Mucosa of rectum (tissue), 2 donors: ENCODE data around the gene DPF1.

ENCODE experiments used
- H3K27ac ChIP-seq, 2 donors: one replicate each; pipeline ENCODE4 v1.7.0; 2013; ENCODE audit warnings: inconsistent platforms in 2 of 2, low read depth in 2 of 2, low read length in 2 of 2
- H3K27me3 ChIP-seq, 2 donors: one replicate each; pipeline ENCODE4 v1.7.0; 2013; ENCODE audit warnings: low read length in 2 of 2; ENCODE audit not compliant: control insufficient read depth in 2 of 2, insufficient read depth in 2 of 2
- H3K36me3 ChIP-seq, 2 donors: one replicate each; pipeline ENCODE4 v1.7.0; 2013; ENCODE audit warnings: low read length in 2 of 2; ENCODE audit not compliant: control insufficient read depth in 2 of 2, insufficient read depth in 2 of 2
- H3K4me1 ChIP-seq, 2 donors: one replicate each; pipeline ENCODE4 v1.7.0; 2013; ENCODE audit warnings: low read length in 2 of 2, mild to moderate bottlenecking in 1 of 2; ENCODE audit not compliant: control insufficient read depth in 2 of 2, insufficient read depth in 2 of 2
- H3K4me3 ChIP-seq, 2 donors: one replicate each; pipeline ENCODE4 v1.7.0; 2013; ENCODE audit warnings: low read length in 2 of 2
- H3K9ac ChIP-seq, 2 donors: one replicate each; pipeline ENCODE4 v1.7.0; 2013; ENCODE audit warnings: low read length in 2 of 2, low read depth in 1 of 2, mild to moderate bottlenecking in 1 of 2
- H3K9me3 ChIP-seq, 2 donors: one replicate each; pipeline ENCODE4 v1.7.0; 2013; ENCODE audit warnings: low read length in 2 of 2; ENCODE audit not compliant: control insufficient read depth in 2 of 2
- donor health status: healthy.
- donor health status: Normal muscosa, but diverticular disease.

Gene DPF1

GRCh38 chr19:38190793-38191192, 33.2 kb downstream of the DPF1 start:
- Histone ChIP-seq H3K36me3 (peaks cover 9 to 35% of the 10 kb centered on the region in 2 donors), H3K4me1 (no peaks in the 10 kb centered on the region), H3K27me3 (no peaks in the 10 kb centered on the region), H3K9ac (no peak overlapping the region), H3K9me3 (no peaks in the 10 kb centered on the region), H3K27ac (no peak overlapping the region), H3K4me3 (no peak overlapping the region)

DNA sequence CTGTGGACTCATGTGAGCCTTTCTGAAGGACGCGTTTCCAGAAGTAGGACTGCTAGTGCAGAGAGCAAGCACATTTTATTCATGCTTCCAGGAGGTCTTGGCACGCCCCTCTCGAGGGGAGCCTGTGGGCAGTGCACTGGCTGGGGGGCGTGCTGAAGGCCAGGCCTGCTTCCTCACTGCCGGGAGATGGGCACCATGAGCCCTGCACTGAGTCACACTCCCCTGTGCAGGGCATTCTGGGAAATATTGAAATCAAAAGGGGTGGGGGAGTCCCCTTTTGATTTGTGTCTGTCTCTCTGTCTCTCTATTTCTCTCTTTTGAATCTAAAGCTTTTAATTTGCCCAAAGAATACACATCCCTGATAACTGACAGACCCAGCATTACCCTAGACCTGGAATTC, 34.0 kb downstream of the DPF1 start:
- Histone ChIP-seq H3K27ac (no peak overlapping the region), H3K27me3 (no peaks in the 10 kb centered on the region), H3K9me3 (no peaks in the 10 kb centered on the region), H3K9ac (no peak overlapping the region), H3K4me3 (no peak overlapping the region), H3K36me3 (peaks cover 14 to 34% of the 10 kb centered on the region in 2 donors), H3K4me1 (no peaks in the 10 kb centered on the region)

DNA sequence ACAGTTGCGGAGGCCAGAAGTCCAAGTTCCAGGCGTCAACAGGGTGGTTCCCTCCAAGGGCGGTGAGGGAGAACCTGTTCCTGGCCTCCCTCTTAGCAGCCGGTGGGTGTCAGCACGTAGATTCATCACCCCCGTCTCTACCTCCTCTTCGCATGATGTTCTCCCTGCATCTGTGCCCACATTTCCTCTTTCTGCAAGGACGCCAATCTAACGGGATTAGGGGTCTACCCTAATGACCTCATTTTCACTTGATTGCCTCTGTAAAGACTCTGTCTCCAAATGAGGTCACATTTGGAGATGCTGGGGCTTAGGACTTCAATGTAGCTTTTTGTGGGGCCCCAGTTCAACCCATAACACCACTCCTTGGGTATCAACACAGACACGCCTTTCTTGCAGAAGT, 38.5 kb downstream of the DPF1 start:
- Histone ChIP-seq H3K4me3 (no peak overlapping the region), H3K27ac (no peak overlapping the region)

GRCh38 chr19:38184815-38185214, 39.2 kb downstream of the DPF1 start:
- H3K27me3 ChIP-seq: no peaks in the 10 kb centered on the region
- H3K27ac ChIP-seq: no peak overlapping the region
- no peak overlapping the region for H3K4me3 ChIP-seq
- H3K4me1 ChIP-seq: no peaks in the 10 kb centered on the region
- no peak overlapping the region for H3K9ac ChIP-seq
- H3K9me3 ChIP-seq: peaks cover 0 to 4% of the 10 kb centered on the region in 2 donors
- H3K36me3 ChIP-seq: peaks cover 18 to 39% of the 10 kb centered on the region in 2 donors

More for the DNA sequence above, 38.5 kb downstream of the DPF1 start:
- Histone ChIP-seq H3K9me3 (no peaks in the 10 kb centered on the region), H3K36me3 (peaks cover 18 to 36% of the 10 kb centered on the region in 2 donors), H3K4me1 (no peaks in the 10 kb centered on the region), H3K9ac (no peak overlapping the region), H3K27me3 (no peaks in the 10 kb centered on the region)

DNA sequence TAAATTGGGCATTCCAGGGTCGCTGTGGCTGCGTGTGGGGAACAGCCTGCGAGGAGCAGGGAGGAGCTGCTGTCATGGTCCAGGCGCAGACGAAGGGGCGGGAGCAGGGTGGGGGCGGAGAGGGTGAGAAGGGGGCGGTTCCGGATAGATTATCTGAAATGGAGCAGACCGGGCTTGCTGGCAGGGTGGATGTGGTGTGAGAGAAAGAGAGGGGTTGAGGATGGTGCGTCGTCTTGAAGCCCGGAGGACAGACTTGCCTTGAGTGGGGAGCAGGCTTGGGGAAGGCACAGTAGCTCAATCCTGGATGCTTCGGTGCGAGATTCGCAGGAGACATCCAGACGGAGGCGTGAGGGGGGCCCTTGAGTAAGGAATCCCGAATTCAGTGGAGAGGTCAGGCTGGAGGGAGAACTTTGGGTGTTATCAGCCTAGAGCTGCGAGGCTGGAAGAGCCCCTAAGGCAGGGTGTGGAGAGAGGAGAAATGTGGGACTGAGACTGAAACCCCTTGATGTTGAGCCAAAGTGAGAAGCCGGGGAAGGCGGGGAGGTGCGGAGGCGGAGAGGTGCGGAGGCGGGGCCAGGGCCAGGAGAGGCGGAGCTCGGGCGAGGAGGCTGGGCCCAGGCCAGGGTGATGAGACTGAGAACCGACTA, 40.6 kb downstream of the DPF1 start:
- Histone ChIP-seq H3K9ac (no peak overlapping the region), H3K4me1 (no peaks in the 10 kb centered on the region), H3K4me3 (peak overlapping the region; percentile 27 to 41), H3K27me3 (no peaks in the 10 kb centered on the region), H3K27ac (no peak overlapping the region), H3K36me3 (peaks cover 18 to 32% of the 10 kb centered on the region in 2 donors), H3K9me3 (peaks cover 0 to 4% of the 10 kb centered on the region in 2 donors)

GRCh38 chr19:38182536-38183210, 41.3 kb downstream of the DPF1 start:
- peaks cover 18 to 32% of the 10 kb centered on the region in 2 donors for H3K36me3 ChIP-seq
- no peaks in the 10 kb centered on the region for H3K27me3 ChIP-seq
- no peak overlapping the region for H3K9ac ChIP-seq
- H3K27ac ChIP-seq: no peak overlapping the region
- H3K9me3 ChIP-seq: peaks cover 0 to 4% of the 10 kb centered on the region in 2 donors
- H3K4me3 ChIP-seq: no peak overlapping the region
- H3K4me1 ChIP-seq: no peaks in the 10 kb centered on the region

DNA sequence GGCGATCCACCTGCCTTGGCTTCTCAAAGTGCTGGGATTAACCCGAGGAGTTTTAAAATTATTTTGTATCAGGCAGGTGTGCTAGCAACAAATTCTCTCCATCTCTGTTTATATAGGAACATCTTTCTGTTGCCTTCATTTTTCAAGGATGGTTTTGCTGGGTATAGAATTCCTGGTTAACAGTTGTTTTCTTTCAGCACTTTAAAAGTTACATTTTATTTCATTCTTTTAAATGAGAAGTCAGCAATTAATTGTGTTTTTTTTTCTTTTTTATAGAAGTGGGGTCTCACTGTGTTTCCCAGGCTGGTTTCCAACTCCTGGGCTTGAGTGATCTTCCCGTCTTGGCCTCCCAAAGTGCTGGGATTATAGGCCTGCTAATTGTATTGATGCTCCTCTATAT, 44.0 kb downstream of the DPF1 start:
- no peak overlapping the region for H3K27ac ChIP-seq
- H3K36me3 ChIP-seq: peaks cover 17 to 26% of the 10 kb centered on the region in 2 donors
- peaks cover 0 to 4% of the 10 kb centered on the region in 2 donors for H3K9me3 ChIP-seq
- no peaks in the 10 kb centered on the region for H3K4me1 ChIP-seq
- H3K9ac ChIP-seq: no peak overlapping the region
- no peak overlapping the region for H3K4me3 ChIP-seq
- no peaks in the 10 kb centered on the region for H3K27me3 ChIP-seq

DNA sequence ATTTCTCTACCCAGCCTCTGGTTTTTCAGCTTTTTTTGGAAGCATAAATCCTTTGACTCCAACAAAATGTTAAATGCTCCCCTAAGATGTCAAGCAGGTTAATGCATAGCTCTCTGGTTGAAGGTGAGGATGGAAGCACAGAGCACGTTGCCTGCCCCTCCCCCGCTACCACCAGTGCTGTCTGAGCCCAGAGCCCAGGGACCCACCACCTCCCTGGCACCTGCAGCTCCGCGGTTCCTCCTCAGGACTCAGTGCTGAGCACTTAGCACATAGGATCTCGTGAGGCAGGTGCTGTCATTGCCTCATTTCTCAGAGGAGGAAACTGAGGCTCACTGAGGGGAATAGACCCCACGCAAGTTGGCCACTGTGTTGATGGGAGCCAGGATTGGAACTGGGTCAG, 48.6 kb downstream of the DPF1 start:
- H3K9me3 ChIP-seq: peaks cover 0 to 4% of the 10 kb centered on the region in 2 donors

DNA sequence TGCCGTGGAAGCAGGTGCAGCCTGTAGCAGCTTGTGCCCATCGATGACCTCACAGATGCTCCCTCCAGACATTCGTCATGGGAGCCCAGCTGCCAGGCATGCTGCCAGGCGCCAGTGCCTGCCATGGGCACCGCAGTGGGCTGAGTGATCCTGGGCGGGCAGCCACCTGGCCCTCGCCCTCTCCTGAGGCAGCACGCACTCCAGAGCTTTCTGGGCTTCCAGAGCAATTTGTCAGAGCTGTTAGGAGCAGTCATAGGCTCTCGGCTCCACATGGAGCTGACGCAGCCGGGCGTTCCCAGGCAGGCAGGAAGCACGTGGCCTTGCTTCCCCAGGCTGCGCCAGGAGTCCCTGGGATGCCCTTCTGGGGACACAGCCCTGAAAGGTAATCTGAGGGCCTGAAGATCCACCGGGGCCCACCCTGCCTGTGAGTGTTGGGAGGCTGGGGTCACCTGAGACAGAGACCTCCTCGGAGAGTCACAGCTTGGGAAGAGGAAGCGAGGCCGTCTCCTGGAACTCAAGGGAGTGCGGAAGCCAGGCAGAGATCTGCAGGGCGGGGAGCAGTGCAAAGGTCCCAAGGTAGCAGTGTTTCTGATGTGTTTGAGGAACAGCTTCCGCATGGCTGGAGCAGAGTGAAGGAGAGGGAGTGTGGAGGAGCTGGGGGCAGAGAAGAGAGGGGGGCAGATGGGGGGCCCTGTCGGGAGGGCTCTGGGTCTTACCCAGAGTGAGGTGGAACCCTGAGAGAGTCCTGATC, 50.6 kb downstream of the DPF1 start:
- no peaks in the 10 kb centered on the region for H3K4me1 ChIP-seq
- H3K27me3 ChIP-seq: no peaks in the 10 kb centered on the region
- no peak overlapping the region for H3K27ac ChIP-seq
- H3K36me3 ChIP-seq: peaks cover 18 to 23% of the 10 kb centered on the region in 2 donors
- H3K4me3 ChIP-seq: no peak overlapping the region
- H3K9ac ChIP-seq: no peak overlapping the region
- no peaks in the 10 kb centered on the region for H3K9me3 ChIP-seq

More for the DNA sequence above, 48.6 kb downstream of the DPF1 start:
- Histone ChIP-seq H3K27ac (no peak overlapping the region), H3K27me3 (no peaks in the 10 kb centered on the region), H3K36me3 (peaks cover 14 to 16% of the 10 kb centered on the region in 2 donors), H3K9ac (no peak overlapping the region), H3K4me3 (no peak overlapping the region), H3K4me1 (no peaks in the 10 kb centered on the region)

DNA sequence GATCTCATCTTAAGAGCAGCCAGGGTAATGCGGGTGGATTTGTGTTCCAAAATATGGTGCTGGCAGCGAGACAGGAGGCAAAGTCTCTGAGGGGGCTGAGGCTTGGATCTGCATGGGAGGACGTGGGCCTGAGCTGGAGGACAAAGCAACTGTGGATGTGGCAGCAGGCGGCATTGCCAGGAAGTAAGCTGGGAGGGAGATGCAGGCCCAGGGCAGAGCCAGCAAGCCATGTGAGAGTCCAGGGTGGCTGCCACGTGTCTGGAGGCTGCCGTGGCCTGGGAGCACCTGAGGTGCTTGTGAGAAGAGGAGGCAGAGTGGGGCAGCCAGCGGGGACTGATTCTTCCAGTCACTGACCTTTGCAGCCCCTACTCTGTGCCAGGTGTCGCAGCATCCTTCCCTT, 52.0 kb downstream of the DPF1 start:
- H3K27me3 ChIP-seq: no peaks in the 10 kb centered on the region
- H3K9ac ChIP-seq: no peak overlapping the region
- H3K27ac ChIP-seq: no peak overlapping the region
- H3K36me3 ChIP-seq: peaks cover 21 to 29% of the 10 kb centered on the region in 2 donors
- H3K9me3 ChIP-seq: no peaks in the 10 kb centered on the region
- no peaks in the 10 kb centered on the region for H3K4me1 ChIP-seq
- no peak overlapping the region for H3K4me3 ChIP-seq
